K562 (cell line): ENCODE measurements around the gene IDI2. TPM values are rescaled to one million over a fixed set of nuclear protein-coding genes. Genes with fewer than 3 reads are reported as not detected.

Experiments
- ARID3A ChIP-seq: IDR thresholded peaks from 2 replicates; pipeline ENCODE4 v1.6.1; 2012; ENCODE audit warnings: low read depth, low read length, improper control_type of control experiment, borderline replicate concordance
- CC2D1A ChIP-seq: fragments of 450-650 bp; IDR thresholded peaks from 2 replicates; pipeline ENCODE4 v1.6.1; 2017; ENCODE audit warnings: mild to moderate bottlenecking
- CREB1 ChIP-seq, 2 experiments: sonication (generic) in 1 of 2; formaldehyde crosslinking in 1 of 2; IDR thresholded peaks; 2 replicates each; pipeline versions ENCODE4 v1.6.1 to v1.8.0; 2012 to 2022; ENCODE audit warnings: inconsistent platforms in 1 of 2, mild to moderate bottlenecking in 1 of 2, missing genetic modification reagents in 1 of 2, moderate library complexity in 1 of 2
- EGR1 ChIP-seq: fragments of 450-650 bp; conservative IDR thresholded peaks from 2 replicates; pipeline ENCODE4 v1.6.1; 2017; ENCODE audit warnings: mild to moderate bottlenecking
- FUS ChIP-seq: fragments of 200-400 bp; formaldehyde crosslinking; optimal IDR thresholded peaks from 2 replicates; pipeline ENCODE3; 2017; ENCODE audit warnings: low read depth, low read length
- NCOA1 ChIP-seq: fragments of 450-650 bp; IDR thresholded peaks from 2 replicates; pipeline ENCODE4 v1.6.1; 2016; ENCODE audit warnings: low read depth
- NFRKB ChIP-seq: fragments of 450-650 bp; IDR thresholded peaks from 2 replicates; pipeline ENCODE4 v1.6.1; 2016; ENCODE audit warnings: low read depth
- PHB2 ChIP-seq: fragments of 450-650 bp; IDR thresholded peaks from 2 replicates; pipeline ENCODE4 v1.6.1; 2017; ENCODE audit warnings: low read depth
- PPARD ChIP-seq: fragments of 250-450 bp; sonication (Bioruptor Pico); IDR thresholded peaks from 2 replicates; pipeline ENCODE4 v1.8.0; 2022; ENCODE audit warnings: inconsistent platforms, mild to moderate bottlenecking, moderate library complexity
- SOX6 ChIP-seq: fragments of 450-650 bp; IDR thresholded peaks from 2 replicates; pipeline ENCODE4 v1.6.1; 2014; ENCODE audit warnings: mild to moderate bottlenecking
- TARDBP ChIP-seq: fragments of 450-650 bp; IDR thresholded peaks from 2 replicates; pipeline ENCODE4 v1.6.1; 2016
- TCF7L2 ChIP-seq: fragments of 150-350 bp; IDR thresholded peaks from 2 replicates; pipeline ENCODE4 v1.6.1; 2016; ENCODE audit warnings: low read depth, mild to moderate bottlenecking, low read length, moderate library complexity
- THAP12 ChIP-seq: fragments of 250-450 bp; sonication (Bioruptor Pico); IDR thresholded peaks from 2 replicates; pipeline ENCODE4 v1.9.0; 2021; ENCODE audit warnings: mild to moderate bottlenecking, inconsistent platforms
- TRIM24 ChIP-seq, 2 experiments: fragments of 450-650 bp; IDR thresholded peaks; 2 replicates each; pipeline ENCODE4 v1.6.1; 2016
- ZBTB26 ChIP-seq: fragments of 450-650 bp; formaldehyde crosslinking; IDR thresholded peaks from 2 replicates; pipeline ENCODE4 v1.4.0; 2022; ENCODE audit warnings: missing genetic modification characterization
- ZBTB5 ChIP-seq: fragments of 450-650 bp; IDR thresholded peaks from 2 replicates; pipeline ENCODE4 v1.6.1; 2017; ENCODE audit warnings: antibody characterized with exemption
- ZNF175 ChIP-seq: fragments of 200-800 bp; sonication (Bioruptor generic); IDR thresholded peaks from 2 replicates; pipeline ENCODE4 v1.6.1; 2016; ENCODE audit warnings: low read depth, mild to moderate bottlenecking, missing genetic modification characterization, missing compliant biosample characterization
- ZNF23 ChIP-seq: fragments of 250-450 bp; sonication (Bioruptor Pico); IDR thresholded peaks from 2 replicates; pipeline ENCODE4 v1.4.0; 2020; ENCODE audit warnings: mild to moderate bottlenecking
- ZNF3 ChIP-seq: fragments of 250-450 bp; sonication (Bioruptor Pico); IDR thresholded peaks from 2 replicates; pipeline ENCODE4 v1.5.0; 2021; ENCODE audit warnings: mild to moderate bottlenecking, moderate library complexity
- ZNF311 ChIP-seq: fragments of 250-450 bp; sonication (Bioruptor Pico); IDR thresholded peaks from 2 replicates; pipeline ENCODE4 v1.4.0; 2020; ENCODE audit warnings: mild to moderate bottlenecking, moderate library complexity
- ZNF316 ChIP-seq: fragments of 450-650 bp; IDR thresholded peaks from 2 replicates; pipeline ENCODE4 v1.6.1; 2016
- ZNF408 ChIP-seq: fragments of 250-450 bp; sonication (Bioruptor Pico); IDR thresholded peaks from 2 replicates; pipeline ENCODE4 v1.4.0; 2020; ENCODE audit warnings: low read depth, mild to moderate bottlenecking, moderate library complexity
- polyA plus RNA-seq, 8 experiments: library from polyadenylated mRNA; depleted of rRNA in 4 of 8; stranded (reverse) in 5 of 8; unstranded in 3 of 8; fragments of >200 nt; fragmentation: Nextera tagmentation in 2 of 8; fragmentation: Illumina TruSeq in 1 of 8; extraction: Ambion mirVana in 2 of 8; extraction: Trizol in 1 of 8; gene quantifications; 2 replicates each; pipeline versions ENCODE4 v1.2.1 to v1.2.3, GENCODE V29; 2011 to 2014; ENCODE audit warnings: inconsistent platforms in 1 of 8, missing spikeins in 1 of 8
- total RNA-seq, 7 experiments: library from RNA; depleted of rRNA in 6 of 7; stranded (reverse); fragments of >200 nt in 6 of 7; fragmentation: Illumina TruSeq in 2 of 7; extraction: Trizol in 2 of 7; gene quantifications; 2 replicates each; pipeline versions ENCODE4 v1.2.1 to v1.2.3, GENCODE V29; 2011 to 2021; ENCODE audit warnings: low replicate concordance in 1 of 7

Gene IDI2
- total and polyA plus RNA-seq, 9 of the 15 experiments (the other 6 are each of a cell fraction or from before 2014, with no cell fraction given), result not detected

GRCh38 chr10:1056326-1057105, 30.9 kb upstream of the IDI2 start, which contains the start of gene WDR37 (continued):
- TF ChIP-seq THAP12 (peak; percentile 37; the same call in 1 of the 2 replicates), ZNF311 (CRISPR knock-in tag) (no peak), TARDBP (no peak), PHB2 (no peak), ZBTB26 (CRISPR knock-in tag) (peak; percentile 82; the same call in 1 of the 2 replicates), ZNF175 (CRISPR knock-in tag) (0 out of 2 replicates have a peak, but pooled peaks have one; percentile 49), CREB1 (IDR thresholded peaks at IDR 0.05) (no peak), CREB1 (CRISPR knock-in tag; IDR thresholded peaks at IDR 0.05) (peak; percentile 41; the same call in 1 of the 2 replicates), TRIM24 (IDR thresholded peaks at IDR 0.05) (peak in 1 of 2 experiments; percentile 62; a peak in 1 of 4 replicates), FUS (no peak), NCOA1 (peak; percentile 57; the same call in 1 of the 2 replicates), ZNF316 (0 out of 2 replicates have a peak, but pooled peaks have one; percentile 1), ZNF408 (no peak), ARID3A (no peak), TCF7L2 (no peak), ZNF23 (CRISPR knock-in tag) (no peak), EGR1 (peak; percentile 67), SOX6 (0 out of 2 replicates have a peak, but pooled peaks have one; percentile 23), PPARD (no peak), ZBTB5 (no peak), NFRKB (no peak; the same call in 1 of the 2 replicates), CC2D1A (no peak), ZNF3 (no peak)
